ENCODE data around the gene MED13L. TPM values are rescaled to one million over a fixed set of nuclear protein-coding genes. Genes with fewer than 3 reads are reported as not detected.
A peak's percentile ranks its signal among the peaks of the same experiment; 100 is the strongest.

Gene MED13L
- total and polyA plus RNA-seq, 3 donors from 2014 or later: 56.4 to 173 (median 133) TPM

DNA sequence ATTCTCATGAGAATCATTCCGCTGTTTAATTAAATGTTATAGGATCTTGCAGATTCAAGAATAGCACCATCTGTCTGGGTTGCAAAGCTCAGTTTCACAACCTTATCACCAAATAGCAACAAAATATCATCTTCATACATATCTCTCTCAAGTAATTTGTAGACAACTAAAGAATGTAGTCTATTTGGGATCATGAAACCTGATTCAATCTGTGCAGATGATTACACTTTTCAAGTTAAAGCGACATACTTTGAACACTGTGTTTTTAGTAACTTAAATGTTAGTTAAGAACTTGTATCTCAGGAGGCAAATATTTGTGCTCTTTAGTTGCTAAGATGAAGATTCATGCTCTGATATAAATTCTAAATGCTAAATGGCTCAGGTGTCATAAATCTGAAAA is 14.8 kb downstream of the MED13L start:
- no peaks in the 10 kb centered on the region for H3K36me3 ChIP-seq (ENCODE audit: low read depth, missing control alignments)
- H3K9me3 ChIP-seq: no peaks in the 10 kb centered on the region
- no peak overlapping the region for H3K4me3 ChIP-seq
- TF ChIP-seq, protein P1, sequence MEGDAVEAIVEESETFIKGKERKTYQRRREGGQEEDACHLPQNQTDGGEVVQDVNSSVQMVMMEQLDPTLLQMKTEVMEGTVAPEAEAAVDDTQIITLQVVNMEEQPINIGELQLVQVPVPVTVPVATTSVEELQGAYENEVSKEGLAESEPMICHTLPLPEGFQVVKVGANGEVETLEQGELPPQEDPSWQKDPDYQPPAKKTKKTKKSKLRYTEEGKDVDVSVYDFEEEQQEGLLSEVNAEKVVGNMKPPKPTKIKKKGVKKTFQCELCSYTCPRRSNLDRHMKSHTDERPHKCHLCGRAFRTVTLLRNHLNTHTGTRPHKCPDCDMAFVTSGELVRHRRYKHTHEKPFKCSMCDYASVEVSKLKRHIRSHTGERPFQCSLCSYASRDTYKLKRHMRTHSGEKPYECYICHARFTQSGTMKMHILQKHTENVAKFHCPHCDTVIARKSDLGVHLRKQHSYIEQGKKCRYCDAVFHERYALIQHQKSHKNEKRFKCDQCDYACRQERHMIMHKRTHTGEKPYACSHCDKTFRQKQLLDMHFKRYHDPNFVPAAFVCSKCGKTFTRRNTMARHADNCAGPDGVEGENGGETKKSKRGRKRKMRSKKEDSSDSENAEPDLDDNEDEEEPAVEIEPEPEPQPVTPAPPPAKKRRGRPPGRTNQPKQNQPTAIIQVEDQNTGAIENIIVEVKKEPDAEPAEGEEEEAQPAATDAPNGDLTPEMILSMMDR (IDR thresholded peaks at IDR 0.05): no peak
- TF ChIP-seq POLR2A (IDR thresholded peaks at IDR 0.05): no peak
- no peak for DNase-seq
- no peaks in the 10 kb centered on the region for H3K27me3 ChIP-seq
- H3K4me1 ChIP-seq: peaks cover 44% of the 10 kb centered on the region
- intact Hi-C loops (cut with DNase I; ENCODE audit: low total_unique reads): no loop called here
- H3K27ac ChIP-seq: peak overlapping the region in 1 of 2 donors; percentile 0
- WGBS, 2 donors: 68 to 95% methylated on average over 2 of the region's 2 CpGs

DNA sequence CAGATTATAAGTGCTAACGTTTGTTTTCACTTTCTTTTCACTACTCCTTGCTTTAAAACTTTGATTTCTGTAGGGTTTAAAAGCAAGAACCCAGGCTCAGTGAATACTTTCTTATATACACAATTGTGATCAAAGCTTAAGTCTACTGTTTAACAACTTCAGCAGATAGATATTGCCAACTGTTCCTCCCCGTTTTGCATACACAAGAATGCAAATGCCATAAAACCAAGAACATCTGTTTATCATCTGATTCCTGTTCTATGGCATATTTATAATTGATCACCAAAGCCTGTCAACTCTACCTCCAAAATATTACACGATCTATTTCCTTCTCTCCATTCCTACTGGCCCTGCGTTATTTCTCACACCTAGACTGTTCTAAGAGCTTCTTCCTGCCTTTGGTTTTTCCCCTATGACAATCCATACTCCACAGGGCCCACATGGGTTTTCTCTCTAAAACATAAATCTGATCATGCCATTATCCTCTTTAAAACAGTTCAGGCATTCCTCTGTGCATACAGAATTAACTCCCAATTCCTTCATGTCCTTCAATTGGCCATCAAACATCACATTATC is 15.9 kb downstream of the MED13L start:
- H3K4me3 ChIP-seq: no peak overlapping the region
- no peak for DNase-seq
- peaks cover 46% of the 10 kb centered on the region for H3K4me1 ChIP-seq
- no peak overlapping the region for H3K27ac ChIP-seq
- intact Hi-C loops (cut with DNase I; ENCODE audit: low total_unique reads): no loop called here
- H3K27me3 ChIP-seq: no peaks in the 10 kb centered on the region
- no peaks in the 10 kb centered on the region for H3K36me3 ChIP-seq (ENCODE audit: low read depth, missing control alignments)
- no peaks in the 10 kb centered on the region for H3K9me3 ChIP-seq
- WGBS, 2 donors: 62 to 69% methylated on average over 4 of the region's 4 CpGs
- TF ChIP-seq, protein P1 (IDR thresholded peaks at IDR 0.05): no peak
- no peak for TF ChIP-seq POLR2A (IDR thresholded peaks at IDR 0.05)

DNA sequence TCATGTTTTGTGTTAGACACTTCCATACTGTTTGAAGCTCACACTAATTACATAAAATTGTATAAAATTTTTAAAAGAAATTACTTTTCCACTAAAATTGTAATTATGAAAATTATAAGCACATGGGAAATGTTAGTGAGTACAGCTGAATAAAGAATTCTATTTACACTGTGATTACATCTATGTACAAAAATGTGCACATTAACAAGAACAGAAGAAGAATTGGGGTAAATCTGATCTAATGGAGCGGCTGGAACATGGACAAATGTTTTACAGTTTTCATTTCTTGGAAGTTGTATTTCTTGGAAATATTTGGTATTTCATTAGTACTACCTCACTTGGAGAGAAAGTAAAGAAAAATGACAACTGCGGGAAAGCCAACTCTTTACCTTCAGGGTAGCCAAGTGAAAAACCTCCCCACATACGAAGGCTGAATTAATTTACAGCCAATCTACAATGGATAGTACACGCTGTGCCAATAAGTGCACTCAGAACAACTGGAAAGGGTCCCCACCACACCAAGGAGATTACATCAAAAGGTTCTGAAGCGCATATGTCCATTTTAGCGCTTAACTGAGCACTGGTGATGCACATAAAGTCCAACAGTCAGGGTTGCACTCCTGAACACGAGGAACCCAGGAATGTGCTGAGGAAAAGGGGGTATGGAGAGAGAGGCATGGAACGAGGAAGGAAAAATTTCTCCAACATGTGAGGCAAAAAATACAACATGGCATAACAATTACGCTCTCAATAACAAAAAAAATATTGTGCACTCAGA is 17.5 kb downstream of the MED13L start:
- peaks cover 30% of the 10 kb centered on the region for H3K4me1 ChIP-seq
- no peak for DNase-seq
- no peak overlapping the region for H3K4me3 ChIP-seq
- WGBS, 2 donors: 84 to 89% methylated on average over 9 of the region's 9 CpGs
- intact Hi-C loops (cut with DNase I; ENCODE audit: low total_unique reads): no loop called here
- H3K9me3 ChIP-seq: no peaks in the 10 kb centered on the region
- H3K27ac ChIP-seq: no peak overlapping the region
- TF ChIP-seq POLR2A (IDR thresholded peaks at IDR 0.05): no peak
- TF ChIP-seq, protein P1 (IDR thresholded peaks at IDR 0.05): no peak
- no peaks in the 10 kb centered on the region for H3K36me3 ChIP-seq (ENCODE audit: low read depth, missing control alignments)
- H3K27me3 ChIP-seq: no peaks in the 10 kb centered on the region

DNA sequence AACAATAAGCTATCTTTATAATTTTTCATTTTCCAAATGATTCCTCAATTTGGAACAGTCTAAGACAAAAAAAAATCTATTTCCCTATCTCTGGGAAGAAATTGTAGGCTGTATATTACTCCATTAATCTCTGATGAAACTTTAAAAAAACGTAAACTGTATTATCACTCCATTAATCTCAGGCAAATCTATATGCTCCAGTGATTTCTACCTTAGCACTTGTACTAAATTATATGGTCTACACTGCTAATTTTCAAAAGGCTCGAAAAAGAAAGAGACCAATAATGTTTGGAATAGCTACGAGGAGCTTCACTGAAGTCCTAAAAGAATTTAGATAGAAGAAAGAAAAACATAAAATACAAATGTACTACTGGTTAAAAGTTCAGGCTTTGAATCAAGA is 19.7 kb downstream of the MED13L start:
- no peak overlapping the region for H3K4me3 ChIP-seq
- intact Hi-C loops (cut with DNase I; ENCODE audit: low total_unique reads): no loop called here
- WGBS, 2 donors: 47 to 54% methylated on average over 3 of the region's 3 CpGs
- no peak for DNase-seq
- H3K27me3 ChIP-seq: no peaks in the 10 kb centered on the region
- no peaks in the 10 kb centered on the region for H3K9me3 ChIP-seq
- no peak for TF ChIP-seq POLR2A (IDR thresholded peaks at IDR 0.05)
- TF ChIP-seq, protein P1 (IDR thresholded peaks at IDR 0.05): no peak
- peaks cover 12% of the 10 kb centered on the region for H3K4me1 ChIP-seq
- H3K36me3 ChIP-seq (ENCODE audit: low read depth, missing control alignments): no peaks in the 10 kb centered on the region
- H3K27ac ChIP-seq: peak overlapping the region; percentile 5 to 50

All from testis (tissue), 3 donors.